ENCODE data around the gene NGF. TPM values are rescaled to one million over a fixed set of nuclear protein-coding genes. Genes with fewer than 3 reads are reported as not detected.
A peak's percentile ranks its signal among the peaks of the same experiment; 100 is the strongest.

NGF gene
- total RNA-seq (2012; rRNA removed) (8.3 and 12.5 TPM in 2 replicates), polyA plus RNA-seq (2012; rRNA removed) (21.7 and 28.7 TPM in 2 replicates), Bru-seq, nascent RNA (percentile 64 among the genes with signal in this experiment), BruChase-seq, experiment 1, labeled RNA remaining after a 6-hour chase (percentile 42 among the genes with signal in this experiment), BruChase-seq, experiment 2, labeled RNA remaining after a 2-hour chase (percentile 43 among the genes with signal in this experiment)
- polyA plus RNA-seq (2012; cell fraction: cytosol; rRNA removed): 10.0 and 32.5 TPM in 2 replicates
- 23.1 and 29.5 TPM in 2 replicates for polyA plus RNA-seq (2012; cell fraction: nucleus; rRNA removed; ENCODE audit: low replicate concordance)
- long read RNA-seq, partial matches to known transcripts: 0 of 3 reads
- long read RNA-seq, other reads (novel, unspliced or antisense): 2 of 3 reads

DNA sequence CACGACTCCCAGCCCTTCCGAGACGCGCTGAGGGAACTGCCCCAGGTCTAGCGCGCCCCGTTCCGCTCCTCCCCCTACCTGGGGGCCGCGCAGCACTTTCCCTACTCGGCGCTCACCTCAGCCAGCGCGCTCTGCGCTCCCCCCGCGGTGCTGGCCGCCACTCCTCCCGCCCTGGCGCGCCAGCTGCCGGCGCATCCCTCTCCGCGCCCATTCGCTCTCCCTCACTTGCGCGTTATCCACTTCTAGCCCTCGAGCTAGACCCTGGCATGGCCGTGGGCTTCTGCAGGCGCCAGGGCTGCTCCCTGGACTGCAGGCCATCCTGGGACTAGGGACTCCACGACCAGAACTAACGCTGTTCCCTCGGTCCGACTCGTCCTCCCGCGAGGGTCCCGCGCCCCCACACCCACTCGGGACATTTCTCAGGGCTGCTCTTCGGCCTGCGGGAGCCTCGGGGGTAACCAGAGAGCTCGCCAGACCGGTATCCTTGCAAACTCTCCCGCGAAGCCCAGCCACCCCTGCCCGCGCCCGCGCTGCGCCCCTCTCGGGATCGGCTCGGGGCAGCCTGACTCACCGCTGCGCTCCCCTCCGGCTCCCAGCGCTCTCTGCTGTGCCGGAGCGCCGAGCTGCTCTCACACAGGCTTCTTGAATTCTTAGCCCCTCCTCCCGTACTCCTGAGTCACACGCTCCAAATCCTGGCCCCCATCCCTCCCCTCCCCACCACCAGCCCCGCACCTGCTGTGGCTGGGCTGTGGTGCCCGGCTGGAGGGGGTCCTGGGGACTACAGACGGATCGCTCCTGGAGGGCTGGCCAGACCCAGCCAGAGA, at the start of gene NGF:
TSS of gene NGF (minus strand) at position 617 of the 824 bp plus-strand sequence. CDS start 51,454 bp downstream, outside the sequence.
- Histone ChIP-seq H4K91ac (ENCODE audit: insufficient read depth, low read depth, low read length) (peak within 1 kb of the TSS; percentile 46; the same call in 1 of the 2 replicates), H2BK5ac (ENCODE audit: low read depth, low read length, poor library complexity, severe bottlenecking) (peak within 1 kb of the TSS; percentile 15), H4K5ac (ENCODE audit: low read depth, low read length) (no peak within 1 kb of the TSS), H3K79me1 (ENCODE audit: low read depth in 1 of 2, low read length in 2 of 2) (peaks cover 5 to 21% of the 10 kb centered on the region in 2 experiments; a peak in 2 of 4 replicates), H4K20me1 (ENCODE audit: insufficient read depth, low read length) (no peaks in the 10 kb centered on the region), H3K14ac (replicated peaks; ENCODE audit: low read depth, low read length) (peak within 1 kb of the TSS; percentile 68; the same call in 1 of the 2 replicates), H3K56ac (ENCODE audit: extremely low read depth, insufficient read depth, low read length) (peak within 1 kb of the TSS; percentile 39; the same call in 1 of the 2 replicates), H3K4me2 (ENCODE audit: low read depth, low read length) (peak within 1 kb of the TSS; percentile 99), H2AFZ (replicated peaks; ENCODE audit: low read length, poor library complexity) (peak within 1 kb of the TSS; percentile 96), H3K23ac (ENCODE audit: low read depth, low read length) (peak within 1 kb of the TSS; percentile 73; the same call in 1 of the 2 replicates), H3K27ac (ENCODE audit: insufficient read depth, low read length) (peak within 1 kb of the TSS; percentile 45; the same call in 1 of the 2 replicates), H3K9me3 (ENCODE audit: control insufficient read depth, insufficient read depth, low read length) (no peaks in the 10 kb centered on the region), H3K18ac (ENCODE audit: low read depth, low read length) (0 out of 2 replicates have a peak within 1 kb of the TSS, but pooled peaks have one; percentile 24), H3K27me3 (ENCODE audit: control insufficient read depth, insufficient read depth, low read length) (peaks cover 7% of the 10 kb centered on the region; the same call in 1 of the 2 replicates), H4K8ac (ENCODE audit: low read depth in 2 of 2, low read length in 2 of 2) (peak within 1 kb of the TSS in 1 of 2 experiments; percentile 79; a peak in 1 of 4 replicates), H2AK9ac (replicated peaks; ENCODE audit: low read depth, low read length, poor library complexity) (peak within 1 kb of the TSS; percentile 7), H2BK15ac (ENCODE audit: low read depth, low read length) (peak within 1 kb of the TSS; percentile 72; the same call in 1 of the 3 replicates), H2AK5ac (ENCODE audit: low read depth, low read length) (peak within 1 kb of the TSS; percentile 88), H3K4me3 (ENCODE audit: insufficient read depth, low read depth, low read length) (peak within 1 kb of the TSS; percentile 84), H3K4me1 (ENCODE audit: control insufficient read depth, insufficient read depth, low read length) (peaks cover 5% of the 10 kb centered on the region), H3K9ac (ENCODE audit: low read depth, low read length) (peak within 1 kb of the TSS; percentile 81), H3K4ac (ENCODE audit: low read depth, low read length) (peak within 1 kb of the TSS; percentile 79), H2BK120ac (ENCODE audit: low read depth, low read length) (peak within 1 kb of the TSS; percentile 70), H3K36me3 (ENCODE audit: control insufficient read depth, insufficient read depth, low read length) (no peaks in the 10 kb centered on the region), H2BK20ac (ENCODE audit: low read depth, low read length) (peak within 1 kb of the TSS; percentile 40; the same call in 1 of the 2 replicates), H3K9me1 (ENCODE audit: insufficient read depth, low read length) (peaks cover 2% of the 10 kb centered on the region)
- DNase-seq (peak; percentile 78), ATAC-seq (ENCODE audit: low read depth) (peak; percentile 96)
- no TSS peak for BruUV-seq (replicated peaks)
- POLR2A ChIA-PET (ENCODE audit: unreplicated experiment): no interaction called here
- CTCF ChIA-PET: no interaction called here
- 1% methylated on average over 49 of the region's 69 CpGs; no CpG with 5 or more reads in 1 of the 2 experiments for WGBS, 2 experiments (ENCODE audit: extremely low coverage in 2 of 2, insufficient read length in 1 of 2)
- intact Hi-C loops (cut with micrococcal nuclease) (loop anchor here (1.0 to 2.0 kb wide), 2 partner anchors 129 to 199 kb away; no protein-coding TSS in a partner anchor), in situ Hi-C loops (cut with MboI; ENCODE audit: low sequenced_read_pairs) (loop anchor here (10.0 kb wide), 1 partner anchor 163 kb away; no protein-coding TSS in a partner anchor), dilution Hi-C loops (cut with HindIII; ENCODE audit: low sequenced_read_pairs, unreplicated experiment) (no loop called here)
- TF ChIP-seq ELK1 (IDR thresholded peaks at IDR 0.05; ENCODE audit: borderline replicate concordance, low read depth, low read length) (no peak), MAFK (IDR thresholded peaks at IDR 0.05; ENCODE audit: low read depth, low read length) (no peak), SMC3 (IDR thresholded peaks at IDR 0.05; ENCODE audit: low read depth, low read length) (peak; percentile 32; the same call in 1 of the 2 replicates), CEBPB (IDR thresholded peaks at IDR 0.05; ENCODE audit: low read depth, low read length) (no peak), MXI1 (IDR thresholded peaks at IDR 0.05; ENCODE audit: borderline replicate concordance, low read depth, low read length) (0 out of 2 replicates have a peak, but pooled peaks have one; percentile 5), FOS (IDR thresholded peaks at IDR 0.05; ENCODE audit: low read depth, low read length) (no peak), RAD21 (IDR thresholded peaks at IDR 0.05; ENCODE audit: low read length) (peak; percentile 38), RFX5 (IDR thresholded peaks at IDR 0.05; ENCODE audit: low read depth, low read length) (no peak), POLR2A (IDR thresholded peaks at IDR 0.05; ENCODE audit: low read depth, low read length) (peak; percentile 86), CHD1 (IDR thresholded peaks at IDR 0.05; ENCODE audit: low read depth, low read length) (no peak), NFE2L2 (IDR thresholded peaks at IDR 0.05; ENCODE audit: low read depth, low read length) (no peak), MAZ (IDR thresholded peaks at IDR 0.05; ENCODE audit: borderline replicate concordance, low read depth, low read length) (peak; percentile 44; the same call in 1 of the 2 replicates), RCOR1 (IDR thresholded peaks at IDR 0.05; ENCODE audit: insufficient replicate concordance, low read length) (no peak)

Measured in IMR-90 (cell line).